CD4-positive, alpha-beta T cell treated with Interleukin-2 at 100 ng/mL for 4 hours (primary cell): ENCODE results near the gene GRIA1.
"Not testable (repeated sequence)": the region's sequence is repeated elsewhere in the genome, so short reads cannot be mapped to it uniquely, and the experiment has no call there.

ENCODE experiments used
- DNase-seq: peaks from one replicate; pipeline ENCODE4 v3.0.0-alpha.2; 2020; ENCODE audit warnings: low spot score

The GRIA1 gene

GRCh38 chr5:153835891-153836515, 345.5 kb downstream of the GRIA1 start:
- no peak for DNase-seq

- DNase-seq = not testable (repeated sequence)
Observed at GRCh38 chr5:153849303-153850113, 359.0 kb downstream of the GRIA1 start.

GRCh38 chr5:153860195-153860886, 369.9 kb downstream of the GRIA1 start:
- DNase-seq = no peak

- DNase-seq = not testable (repeated sequence)
Observed at GRCh38 chr5:153862906-153863305, 372.4 kb downstream of the GRIA1 start.
